HG03095 (cell line): ENCODE results near the gene ITPR2.
"Not testable (repeated sequence)": the region's sequence is repeated elsewhere in the genome, so short reads cannot be mapped to it uniquely, and the experiment has no call there.

Source experiments
- ATAC-seq: cut with Tn5 transposase; IDR thresholded peaks from one replicate; pipeline ENCODE4 v1.9.1; 2021; ENCODE audit warnings: moderate library complexity; ENCODE audit not compliant: unreplicated experiment

Gene ITPR2

DNA sequence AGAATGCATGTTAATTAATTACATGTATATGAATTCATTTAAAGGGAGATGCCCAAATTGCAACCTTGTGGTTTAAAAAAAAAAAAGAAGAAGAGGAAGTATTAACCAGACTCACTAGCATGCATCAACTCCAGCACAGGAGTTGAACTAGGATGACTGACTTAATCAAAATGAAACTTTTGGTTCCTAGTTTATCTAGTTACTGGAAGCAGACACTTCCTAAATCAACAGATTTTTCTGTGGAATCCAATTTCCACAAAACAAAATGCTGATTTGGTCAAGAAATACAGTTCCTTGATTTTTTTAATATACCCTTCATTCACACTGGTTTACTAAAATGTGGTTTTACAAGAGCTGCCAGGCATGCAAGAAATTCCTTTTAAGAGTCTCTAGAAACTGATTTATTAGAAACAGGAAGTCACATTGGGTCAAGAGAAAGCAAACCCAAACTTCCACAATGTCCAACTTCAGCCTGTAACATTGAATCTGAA, 41.6 kb downstream of the ITPR2 start:
- no peak for ATAC-seq

DNA sequence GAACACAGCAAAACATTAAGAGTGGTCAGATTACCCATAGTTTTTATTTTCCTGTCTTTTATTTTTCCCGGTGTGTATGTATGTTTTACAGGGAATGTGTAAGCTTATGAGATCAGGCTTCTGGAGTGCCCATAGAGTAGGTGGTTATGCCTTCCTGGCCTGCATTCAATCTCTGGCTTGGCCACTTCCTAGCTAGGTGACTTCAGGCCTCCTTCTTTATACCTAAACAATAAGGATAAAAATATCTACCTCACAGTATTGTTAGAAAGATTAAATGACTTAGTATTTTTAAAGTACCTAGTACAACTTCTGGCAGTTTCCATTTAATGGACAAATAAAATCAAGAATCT, 42.4 kb downstream of the ITPR2 start:
- no peak for ATAC-seq

DNA sequence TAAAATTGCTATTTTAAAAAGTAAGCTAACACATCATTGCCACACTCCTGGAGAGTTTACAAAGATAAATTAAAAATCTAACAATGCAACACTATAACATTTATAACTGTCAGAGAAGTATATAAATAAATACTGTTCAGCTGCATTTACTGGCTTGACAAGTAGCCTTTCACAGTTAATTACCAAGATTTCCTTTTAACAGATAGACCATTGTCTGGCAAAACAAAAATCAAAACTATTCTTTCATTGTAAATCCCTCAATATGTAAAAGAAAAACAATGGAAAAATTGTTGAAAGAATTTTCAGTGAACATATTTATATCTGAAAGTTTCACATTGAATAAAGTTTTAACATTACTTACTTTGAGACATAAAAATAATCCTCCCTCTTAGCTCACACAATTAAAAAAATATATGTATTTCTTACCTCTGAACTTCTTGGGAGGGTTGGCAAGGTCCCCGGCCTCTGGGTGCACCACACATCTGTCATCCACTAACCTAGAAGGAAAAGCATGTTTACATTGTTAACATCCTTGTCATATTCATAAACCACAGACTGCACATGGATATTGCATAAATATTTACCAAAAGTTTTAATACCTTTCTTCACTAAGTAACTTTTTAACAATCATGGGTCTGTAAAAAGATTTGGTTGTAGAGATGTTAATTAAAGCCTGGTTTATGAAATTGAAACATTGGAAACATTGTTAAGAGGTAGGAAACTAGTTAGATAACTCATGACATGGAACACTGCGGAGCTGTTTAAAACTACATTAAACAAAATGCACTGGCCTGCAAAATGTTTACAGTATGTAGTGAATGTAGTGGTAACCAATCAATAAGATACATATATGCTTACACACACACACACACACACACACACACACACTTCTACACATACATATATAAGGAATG, 43.0 kb downstream of the ITPR2 start:
- ATAC-seq = no peak

DNA sequence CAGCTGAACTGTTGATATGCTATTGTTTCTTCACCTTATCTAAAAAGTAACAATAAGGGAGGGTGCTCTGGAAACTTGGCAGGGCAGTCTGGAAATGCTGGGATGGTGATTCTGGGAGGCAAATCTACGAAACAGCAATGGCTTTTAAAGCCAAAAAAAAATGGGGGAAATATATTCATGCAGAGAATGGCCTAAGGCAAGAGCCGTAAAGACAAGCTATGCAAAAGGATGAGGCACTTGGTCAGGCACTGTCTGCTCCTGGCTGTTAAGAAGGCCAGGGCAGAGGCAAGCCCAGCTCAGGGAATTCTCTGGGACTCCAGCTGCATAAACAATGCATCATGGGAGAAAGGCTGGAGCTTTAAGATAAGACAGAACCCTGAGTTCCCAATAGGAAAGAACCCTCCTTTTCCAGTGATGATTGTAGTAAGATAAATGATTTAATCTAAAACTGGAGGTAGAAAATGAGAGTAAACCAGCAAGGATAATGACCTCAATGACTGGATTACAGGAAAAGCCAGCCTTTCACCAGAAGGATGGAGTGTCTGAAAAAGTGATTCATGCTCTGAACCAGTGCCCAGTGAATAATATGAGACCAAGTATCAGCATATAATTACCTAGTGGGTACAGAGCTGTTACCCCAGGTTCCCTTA, 46.0 kb downstream of the ITPR2 start:
- no peak for ATAC-seq

DNA sequence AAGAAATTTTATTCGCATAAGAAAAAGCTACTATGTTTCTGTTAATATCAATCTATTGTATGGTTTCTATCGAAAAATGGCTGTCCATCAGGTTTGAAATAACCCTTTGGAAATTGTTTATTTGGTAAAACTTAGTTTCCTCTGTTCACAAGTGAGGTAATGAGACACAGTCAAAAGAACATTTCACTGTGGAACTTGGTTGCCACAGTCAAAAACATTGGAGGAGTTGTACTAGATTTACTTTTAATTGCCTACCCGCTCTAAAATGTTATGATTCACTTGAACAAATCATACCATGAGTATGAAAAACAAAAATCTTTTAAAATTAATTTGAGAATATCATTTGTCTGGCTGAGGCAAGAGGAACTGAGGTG, 46.5 kb downstream of the ITPR2 start:
- ATAC-seq = no peak

DNA sequence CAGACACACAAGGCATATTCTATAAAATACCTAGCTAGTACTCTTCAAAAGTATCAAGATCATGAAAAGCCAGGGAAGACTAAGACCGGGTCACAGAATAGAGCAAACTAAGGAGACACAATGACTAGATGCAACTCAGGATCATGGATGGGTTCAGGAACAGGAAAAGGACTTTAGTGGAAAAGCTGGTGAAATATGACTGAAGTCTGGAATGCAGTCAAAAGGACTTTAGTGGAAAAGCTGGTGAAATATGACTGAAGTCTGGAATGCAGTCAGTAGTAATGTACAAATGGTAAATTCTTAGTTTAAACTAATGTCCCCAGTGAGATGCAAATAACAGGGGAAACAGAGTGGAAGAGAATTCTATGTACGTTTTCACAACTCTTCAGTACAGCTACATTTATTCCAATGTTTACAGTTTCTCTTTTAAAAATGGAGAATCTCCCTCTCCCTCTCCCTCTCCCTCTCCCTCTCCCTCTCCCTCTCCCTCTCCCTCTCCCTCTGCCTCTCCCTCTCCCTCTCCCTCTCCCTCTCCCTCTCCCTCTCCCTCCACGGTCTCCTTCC, 49.1 kb downstream of the ITPR2 start:
- not testable (repeated sequence) for ATAC-seq

DNA sequence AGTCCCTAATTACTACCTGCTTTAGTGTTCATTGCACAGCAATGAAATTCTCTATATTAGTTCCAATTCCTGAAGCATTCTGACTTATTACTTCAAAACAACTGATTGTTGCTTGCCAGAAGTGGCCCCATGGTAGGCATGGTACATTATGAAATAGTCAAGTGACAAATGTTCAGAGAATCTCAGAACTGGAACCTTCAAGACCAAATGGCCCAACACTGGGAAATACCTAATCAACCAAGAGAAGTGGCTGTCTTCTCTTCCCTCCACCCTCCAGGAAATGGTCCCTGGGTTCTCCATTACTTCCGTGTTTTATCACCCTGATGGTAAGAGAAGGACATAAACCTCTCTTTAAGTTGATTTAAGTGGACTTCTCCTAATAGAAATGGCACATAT, 49.9 kb downstream of the ITPR2 start:
- ATAC-seq = no peak

DNA sequence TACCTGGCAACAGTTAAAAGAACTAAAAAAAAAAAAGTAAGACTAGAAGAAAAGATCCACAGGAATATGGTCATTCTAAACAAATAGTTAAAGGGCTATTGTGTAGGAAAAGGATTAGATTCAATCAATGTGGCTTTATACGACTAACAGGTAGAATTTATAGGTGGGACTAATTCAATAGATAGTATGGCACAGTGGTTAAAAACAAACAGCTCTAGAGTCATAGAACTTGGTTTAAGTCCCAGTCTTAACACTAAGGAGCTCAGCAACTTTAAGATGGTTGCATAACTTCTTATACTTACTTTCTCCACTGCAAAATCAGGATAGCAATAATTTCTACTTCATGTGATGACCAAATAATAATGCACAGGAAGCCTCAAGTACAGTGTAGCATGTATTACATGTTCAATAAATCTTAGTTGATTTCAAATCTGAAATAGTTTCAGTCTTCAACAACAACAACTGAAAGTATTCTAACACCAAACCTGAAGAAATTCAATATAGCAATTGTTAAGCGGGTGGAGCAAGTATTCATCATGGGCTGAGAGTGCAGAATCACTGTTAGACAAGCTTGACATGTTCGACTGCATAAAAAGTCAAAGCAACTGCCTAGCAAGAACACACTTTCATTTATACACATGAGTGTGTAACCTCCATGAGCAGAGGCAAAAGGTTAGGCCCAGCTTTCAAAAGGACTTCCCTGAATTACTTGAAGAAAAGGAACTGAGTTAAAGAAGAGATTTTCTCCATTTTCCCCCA, 50.4 kb downstream of the ITPR2 start:
- ATAC-seq = no peak

DNA sequence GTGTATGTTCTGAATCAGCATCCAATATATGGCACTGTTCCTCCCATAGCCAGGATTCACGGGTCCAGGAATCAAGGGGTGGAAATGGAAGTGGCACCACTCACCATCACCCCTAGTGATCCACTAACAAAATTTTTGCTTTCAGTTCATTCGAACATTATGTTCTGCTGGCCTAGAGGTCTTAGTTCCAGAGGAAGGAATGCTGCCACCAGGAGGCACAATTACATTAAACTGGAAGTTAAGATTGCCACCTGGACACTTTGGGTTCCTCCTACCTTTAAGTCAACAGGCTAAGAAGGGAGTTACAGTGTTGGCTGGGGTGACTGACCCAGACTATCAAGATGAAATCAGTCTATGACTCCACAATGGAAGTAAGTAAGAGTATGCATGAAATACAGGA, 52.3 kb downstream of the ITPR2 start:
- not testable (repeated sequence) for ATAC-seq

DNA sequence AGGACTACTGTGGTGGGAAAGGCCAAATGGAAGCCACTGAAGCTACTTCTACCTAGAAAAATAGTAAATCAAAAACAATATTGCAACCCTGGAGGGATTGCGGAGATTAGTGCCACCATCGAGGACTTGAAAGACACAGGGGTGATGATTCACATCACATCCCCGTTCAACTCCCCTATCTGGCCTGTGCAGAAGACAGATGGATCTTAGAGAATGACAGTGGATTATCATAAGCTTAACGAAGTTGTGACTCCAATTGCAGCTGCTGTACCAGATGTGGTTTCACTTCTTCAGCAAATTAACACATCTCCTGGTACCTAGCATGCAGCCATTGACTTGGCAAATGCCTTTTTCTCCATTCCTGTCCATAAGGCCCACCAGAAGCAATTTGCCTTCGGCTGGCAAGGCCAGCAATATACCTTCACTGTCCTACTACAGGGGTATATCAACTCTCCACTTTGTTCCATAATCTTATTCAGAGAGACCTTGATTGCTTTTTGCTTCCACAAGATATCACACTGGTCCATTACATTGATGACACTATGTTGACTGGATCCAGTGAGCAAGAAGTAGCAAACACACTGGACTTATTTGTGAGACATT, 54.7 kb downstream of the ITPR2 start:
- not testable (repeated sequence) for ATAC-seq

DNA sequence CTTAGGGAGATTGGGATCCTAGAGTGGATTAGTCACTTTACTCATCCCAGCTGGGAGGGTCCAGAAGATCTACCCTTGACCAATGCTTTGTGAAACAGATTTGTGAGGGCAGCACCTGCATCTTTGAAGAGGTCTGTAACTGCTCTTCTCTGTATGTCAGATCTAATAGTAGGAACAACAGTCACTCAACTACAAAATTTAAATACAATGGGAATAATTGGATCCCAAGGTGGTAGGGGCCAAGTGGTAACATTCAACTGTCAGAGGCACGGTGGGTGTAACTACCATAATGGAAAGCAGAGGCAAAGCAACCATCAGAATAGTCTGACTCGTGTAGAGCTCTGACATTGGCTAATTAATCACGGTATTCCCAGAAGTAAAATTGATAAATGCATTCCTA, 55.8 kb downstream of the ITPR2 start:
- no peak for ATAC-seq

DNA sequence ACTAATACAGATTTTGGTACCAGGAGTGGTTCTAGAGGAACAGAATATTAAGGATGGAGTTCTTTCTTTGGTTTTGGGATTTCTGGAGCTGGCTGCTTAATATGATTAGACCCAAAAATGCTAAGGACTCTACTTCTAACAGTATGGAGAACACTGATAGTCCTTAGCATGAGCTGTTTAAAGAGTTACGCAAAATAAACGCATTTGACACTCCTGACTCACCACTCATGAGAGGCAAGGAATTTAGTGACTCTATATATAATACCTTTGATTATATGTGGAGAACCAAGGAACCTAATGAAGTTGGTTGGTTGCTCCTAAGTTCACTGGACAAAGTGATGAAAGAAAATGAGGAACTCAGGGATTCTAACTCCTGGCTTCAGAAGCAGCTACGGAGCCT, 57.0 kb downstream of the ITPR2 start:
- ATAC-seq = not testable (repeated sequence)

DNA sequence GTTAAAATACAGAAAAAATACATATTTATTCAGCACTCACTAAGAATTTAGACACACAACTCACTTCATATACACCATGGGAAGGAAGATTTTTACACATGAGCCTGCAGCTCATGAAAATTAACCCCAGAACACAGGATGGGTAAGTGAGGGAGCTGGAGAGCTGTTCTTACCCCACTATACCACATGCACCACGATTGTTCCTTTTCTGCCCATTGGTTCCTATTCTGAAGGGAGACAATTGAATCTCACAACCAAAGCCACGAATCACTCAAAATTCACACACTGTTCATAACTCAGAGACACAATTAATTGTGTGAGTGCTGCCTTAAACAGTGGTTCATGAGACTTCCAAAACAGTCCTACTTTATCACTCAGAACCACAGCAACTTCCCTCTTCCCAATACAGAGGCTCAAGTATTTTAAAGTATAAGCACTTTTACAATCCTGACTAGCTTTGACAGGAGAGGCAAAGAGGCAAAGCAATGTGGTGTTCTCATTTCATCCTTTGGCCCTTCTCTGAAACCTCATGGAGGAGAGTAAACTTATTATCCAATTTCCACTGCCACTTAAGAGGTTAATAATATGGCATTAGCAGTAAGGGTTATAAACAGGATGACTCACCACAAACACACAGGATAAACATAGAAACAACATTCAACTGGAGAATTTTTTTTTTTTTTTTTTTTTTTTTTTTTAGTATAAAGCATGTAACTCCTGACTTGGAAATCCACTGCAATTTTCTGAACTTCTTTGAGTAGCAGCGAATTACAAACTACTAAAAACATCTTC, 59.5 kb downstream of the ITPR2 start:
- ATAC-seq = no peak

DNA sequence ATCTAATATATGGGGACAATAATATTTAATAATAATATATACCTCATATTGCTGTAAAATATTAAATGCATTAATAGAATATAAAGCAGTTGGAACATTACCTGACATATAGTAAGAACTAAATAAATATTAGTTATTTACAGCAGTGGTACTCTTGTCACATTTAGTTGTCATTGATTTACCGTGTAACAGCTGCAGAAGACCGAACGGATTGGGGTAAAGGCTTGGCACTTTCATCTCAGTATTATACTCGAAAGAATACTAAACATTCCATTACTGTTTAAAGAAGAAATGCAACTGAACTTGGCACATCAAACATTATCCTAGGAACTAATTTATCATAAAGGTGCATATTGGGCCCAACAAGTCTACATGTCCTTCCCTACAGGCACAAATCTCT, 61.1 kb downstream of the ITPR2 start:
- no peak for ATAC-seq

DNA sequence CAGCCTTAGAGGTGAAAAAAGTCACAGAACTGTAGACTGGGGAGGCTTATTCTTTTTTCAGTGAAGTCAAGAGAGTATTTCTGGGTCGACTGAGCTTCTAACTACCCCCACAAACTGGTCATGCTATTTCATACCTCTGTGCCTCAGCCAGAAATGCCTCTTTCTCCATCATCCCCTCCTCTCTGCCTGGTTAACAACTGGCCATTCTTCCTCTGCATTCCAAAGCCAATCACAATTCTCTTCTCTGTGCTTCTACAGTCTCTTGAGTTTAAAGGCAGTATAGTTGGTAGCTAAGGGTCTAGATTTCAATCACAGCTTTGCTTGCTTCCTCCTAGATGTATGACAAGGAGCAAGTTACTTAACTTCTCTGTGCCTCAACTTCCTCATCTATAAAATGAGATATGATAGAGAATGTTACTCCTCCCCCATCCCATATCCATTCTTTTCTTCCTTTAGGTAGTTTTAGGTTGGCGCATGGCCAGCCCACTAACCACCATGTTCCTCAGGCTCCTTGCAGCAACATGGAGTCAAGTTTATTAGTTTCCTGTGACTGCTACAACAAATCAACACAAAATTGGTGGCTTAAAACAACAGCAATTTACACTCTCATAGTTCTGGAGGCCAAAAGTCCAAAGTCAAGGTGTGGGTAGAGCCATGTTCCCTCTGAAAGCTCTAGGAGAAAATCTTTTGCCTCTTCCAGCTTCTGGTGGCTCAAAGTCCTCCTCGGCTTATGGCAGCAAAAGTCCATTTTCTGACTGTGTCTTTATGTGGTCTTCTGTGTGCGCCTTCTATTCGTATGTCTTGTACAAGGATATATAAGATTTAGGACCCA, 62.5 kb downstream of the ITPR2 start:
- no peak for ATAC-seq

DNA sequence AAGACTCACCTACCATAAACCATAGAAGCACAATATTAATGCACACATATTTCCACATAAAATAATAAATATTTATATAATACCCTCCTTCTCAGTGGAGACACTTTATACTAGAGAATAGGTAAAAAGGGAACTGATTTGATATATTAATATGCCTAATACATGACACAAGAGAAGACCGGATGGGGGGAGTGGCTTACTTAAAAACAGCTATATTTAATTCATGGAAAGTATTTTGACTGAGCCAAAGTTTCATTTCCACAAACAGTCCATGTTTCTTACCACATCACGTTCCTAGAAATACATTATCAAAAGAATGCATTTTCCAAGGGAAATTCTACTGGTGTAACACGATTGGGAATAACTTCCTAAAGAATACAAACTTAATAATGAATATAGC, 63.4 kb downstream of the ITPR2 start:
- no peak for ATAC-seq

DNA sequence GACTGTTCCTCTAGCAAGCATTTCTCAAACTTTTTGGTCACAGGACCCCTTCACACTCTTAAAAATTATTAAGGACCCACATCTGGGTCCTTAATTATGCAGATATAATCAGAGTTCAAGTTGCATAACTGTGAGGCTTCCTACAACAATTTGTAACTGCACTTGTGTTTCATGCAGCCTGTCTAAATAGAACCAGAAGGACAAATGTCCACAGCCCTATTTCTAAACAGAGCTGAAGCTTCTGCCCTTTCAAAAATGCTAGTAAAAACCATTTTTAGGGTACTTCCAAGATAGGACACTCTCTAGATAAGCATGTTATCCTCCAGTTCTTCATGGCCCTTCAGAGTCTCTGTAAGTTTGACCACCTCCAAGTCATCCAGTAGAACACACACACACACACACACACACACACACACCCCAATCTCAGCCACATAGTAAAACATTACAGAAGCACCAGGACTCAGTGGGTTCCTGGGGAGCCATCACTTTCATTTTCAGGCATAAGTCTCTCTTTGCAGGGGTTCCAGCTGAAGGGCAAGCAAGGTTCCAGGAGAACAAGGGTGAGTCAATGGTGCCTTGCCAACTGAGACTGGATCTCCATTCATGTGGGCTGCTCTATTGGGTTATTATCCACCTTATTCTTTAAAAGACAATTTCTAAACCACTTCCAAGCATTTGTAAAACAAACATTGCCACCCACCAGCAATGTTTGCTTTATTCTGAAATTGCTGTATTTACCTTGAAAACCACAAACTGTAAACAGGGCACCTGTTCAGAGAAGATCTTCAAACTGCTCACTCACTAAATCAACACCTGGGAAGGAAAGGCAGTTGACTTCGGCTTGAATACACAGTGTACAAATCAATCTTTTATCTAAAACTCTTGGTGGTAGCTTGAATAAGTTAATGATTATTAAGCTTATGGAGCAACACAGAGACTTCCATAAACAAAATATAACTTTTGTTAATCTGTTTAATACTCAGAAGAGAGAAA, 64.1 kb downstream of the ITPR2 start:
- no peak for ATAC-seq

DNA sequence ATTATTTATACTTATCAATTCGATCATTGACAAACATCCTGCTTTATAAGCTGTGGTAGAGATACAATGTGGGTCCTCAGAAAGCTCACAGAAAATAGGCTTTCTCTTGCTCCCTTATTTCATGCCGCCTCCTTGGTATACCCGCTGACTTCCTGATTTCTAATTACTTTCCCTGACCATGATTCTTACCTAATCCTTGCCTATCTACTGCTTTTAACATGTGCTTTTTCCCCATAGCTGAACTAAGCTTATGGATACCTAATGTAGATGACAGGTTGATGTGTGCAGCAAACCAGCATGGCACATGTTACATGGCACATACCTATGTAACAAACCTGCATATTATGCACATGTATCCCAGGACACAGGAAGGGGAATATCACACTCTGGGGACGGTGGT, 65.1 kb downstream of the ITPR2 start:
- no peak for ATAC-seq
